BJ (cell line): ENCODE measurements around the gene BRD7. TPM values are rescaled to one million over a fixed set of nuclear protein-coding genes. Genes with fewer than 3 reads are reported as not detected.

ENCODE experiments used
- CTCF ChIA-PET: fragments of 350-600 bp; formaldehyde crosslinking; extraction: SDS; loops from one replicate; lab custom pipeline; 2021; ENCODE audit warnings: antibody characterized with exemption, inconsistent platforms; lab: Yijun Ruan, JAX
- POLR2A ChIA-PET: fragments of 300-600 bp; sonication (Branson Sonifier 250); formaldehyde crosslinking; extraction: SDS; loops from one replicate; lab custom pipeline; 2021; ENCODE audit warnings: antibody characterized with exemption; lab: Charles Lee
- DNase-seq: peaks from one replicate; pipeline ENCODE4 v3.0.0-alpha.2; 2011; ENCODE audit warnings: low read depth
- H3K27me3 ChIP-seq: 2 replicates; pipeline ENCODE4 v1.6.0; 2011; ENCODE audit warnings: low read length; ENCODE audit not compliant: control insufficient read depth, insufficient read depth
- H3K36me3 ChIP-seq: 2 replicates; pipeline ENCODE4 v1.5.1; 2011; ENCODE audit warnings: low read length; ENCODE audit not compliant: control insufficient read depth, insufficient read depth
- H3K4me3 ChIP-seq: 2 replicates; pipeline ENCODE4 v1.5.1; 2011; ENCODE audit warnings: low read depth, mild to moderate bottlenecking, control low read depth, low read length
- polyA plus RNA-seq: library from polyadenylated mRNA; depleted of rRNA; stranded (reverse); fragments of >200 nt; gene quantifications from 2 replicates; pipeline ENCODE4 v1.2.3, GENCODE V29; 2011
- TF ChIP-seq, protein P1 (sequence below): IDR thresholded peaks from 2 replicates; pipeline ENCODE4 v1.5.1; 2011; ENCODE audit warnings: low read depth, mild to moderate bottlenecking, control low read depth, inconsistent platforms, low read length, moderate library complexity; ENCODE audit not compliant: insufficient read depth

Gene BRD7
- polyA plus RNA-seq, 1 experiment, result 30.3 TPM

DNA sequence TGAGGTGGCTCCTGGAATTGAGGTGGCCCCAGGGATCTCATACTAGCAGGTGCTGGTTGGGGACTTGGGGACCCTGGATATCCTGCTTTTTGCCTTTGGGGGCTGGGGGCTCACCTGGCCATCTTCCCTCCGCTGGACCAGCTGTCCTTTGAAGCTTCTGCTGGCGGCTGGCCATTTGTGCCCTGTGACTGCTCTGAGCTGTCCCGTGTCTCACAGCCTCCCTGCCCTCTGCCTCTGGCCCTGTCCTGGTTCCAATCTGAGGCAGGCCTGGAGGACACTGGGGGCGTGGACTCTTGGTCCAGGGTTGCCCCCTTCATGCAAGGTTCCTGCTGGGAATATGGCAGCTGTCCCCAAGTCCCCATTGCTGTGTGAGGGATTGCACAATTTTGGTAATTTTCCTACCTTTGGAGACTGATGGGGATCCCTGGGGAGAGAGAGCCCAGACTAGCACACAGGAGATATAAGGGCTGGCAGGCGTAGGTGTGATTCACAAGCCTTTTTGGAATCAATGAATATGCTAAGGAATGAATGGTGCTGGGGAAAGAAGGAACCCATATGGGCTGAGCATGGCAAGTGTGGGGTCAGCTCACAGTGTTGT lies 83.3 kb downstream of the BRD7 start:
- TF ChIP-seq, protein P1, sequence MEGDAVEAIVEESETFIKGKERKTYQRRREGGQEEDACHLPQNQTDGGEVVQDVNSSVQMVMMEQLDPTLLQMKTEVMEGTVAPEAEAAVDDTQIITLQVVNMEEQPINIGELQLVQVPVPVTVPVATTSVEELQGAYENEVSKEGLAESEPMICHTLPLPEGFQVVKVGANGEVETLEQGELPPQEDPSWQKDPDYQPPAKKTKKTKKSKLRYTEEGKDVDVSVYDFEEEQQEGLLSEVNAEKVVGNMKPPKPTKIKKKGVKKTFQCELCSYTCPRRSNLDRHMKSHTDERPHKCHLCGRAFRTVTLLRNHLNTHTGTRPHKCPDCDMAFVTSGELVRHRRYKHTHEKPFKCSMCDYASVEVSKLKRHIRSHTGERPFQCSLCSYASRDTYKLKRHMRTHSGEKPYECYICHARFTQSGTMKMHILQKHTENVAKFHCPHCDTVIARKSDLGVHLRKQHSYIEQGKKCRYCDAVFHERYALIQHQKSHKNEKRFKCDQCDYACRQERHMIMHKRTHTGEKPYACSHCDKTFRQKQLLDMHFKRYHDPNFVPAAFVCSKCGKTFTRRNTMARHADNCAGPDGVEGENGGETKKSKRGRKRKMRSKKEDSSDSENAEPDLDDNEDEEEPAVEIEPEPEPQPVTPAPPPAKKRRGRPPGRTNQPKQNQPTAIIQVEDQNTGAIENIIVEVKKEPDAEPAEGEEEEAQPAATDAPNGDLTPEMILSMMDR, result no peak
- ChIA-PET POLR2A (no interaction called here), CTCF (interaction anchor here (1.4 kb wide), 1 partner anchor 13 kb away, joined by 3 read pairs; no protein-coding TSS in a partner anchor)
- no peaks in the 10 kb centered on the region; the same call in 1 of the 2 replicates for H3K36me3 ChIP-seq
- no peak overlapping the region for H3K4me3 ChIP-seq
- no peaks in the 10 kb centered on the region for H3K27me3 ChIP-seq
- DNase-seq, result no peak

GRCh38 chr16:50284131-50284911 lies 84.5 kb downstream of the BRD7 start:
- TF ChIP-seq, protein P1, result no peak
- no peaks in the 10 kb centered on the region for H3K36me3 ChIP-seq
- ChIA-PET CTCF (interaction anchor here (0.8 to 0.9 kb wide), 2 partner anchors 31 to 43 kb away, joined by 3 to 4 read pairs; no protein-coding TSS in a partner anchor), POLR2A (no interaction called here)
- no peak for DNase-seq
- no peaks in the 10 kb centered on the region for H3K27me3 ChIP-seq
- no peak overlapping the region for H3K4me3 ChIP-seq

DNA sequence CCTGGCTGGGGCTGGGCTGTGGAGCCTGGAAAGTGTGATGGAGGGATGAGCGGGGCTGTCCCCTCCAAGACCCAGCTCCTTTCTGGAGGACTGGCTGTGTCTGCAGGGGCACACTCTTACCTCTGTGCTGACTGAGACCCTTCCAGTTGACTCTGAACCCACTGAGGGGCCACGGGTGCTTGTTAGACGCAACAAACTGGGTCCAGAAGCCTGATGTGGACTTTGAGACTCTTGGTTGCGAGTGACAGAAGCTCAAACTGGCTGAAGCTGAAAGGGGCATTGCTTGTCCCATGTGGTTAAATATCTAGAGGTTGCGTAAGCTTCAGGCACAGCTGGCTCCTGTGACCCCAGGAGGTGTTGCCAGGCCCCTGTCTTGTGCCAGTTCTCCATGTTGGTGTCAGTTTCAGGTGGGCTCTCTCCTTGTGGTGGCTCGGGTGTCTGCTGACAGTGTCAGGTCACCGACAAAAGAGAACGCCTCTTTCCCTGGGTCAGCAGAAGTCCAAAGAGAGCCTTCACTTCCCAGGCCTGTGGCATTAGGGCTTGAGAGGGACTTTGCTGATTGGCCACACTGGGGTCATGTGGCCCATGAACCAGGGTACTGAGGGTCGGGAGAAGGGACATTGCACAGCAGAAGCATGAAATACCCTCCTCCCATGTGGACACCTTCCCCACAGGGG lies 85.7 kb downstream of the BRD7 start:
- H3K36me3 ChIP-seq, result no peaks in the 10 kb centered on the region
- no peak overlapping the region for H3K4me3 ChIP-seq
- POLR2A ChIA-PET, result no interaction called here
- H3K27me3 ChIP-seq, result no peaks in the 10 kb centered on the region
- no peak for DNase-seq
- CTCF ChIA-PET, result interaction anchor here (0.7 kb wide), 1 partner anchor 33 kb away, joined by 5 read pairs; no protein-coding TSS in a partner anchor
- TF ChIP-seq, protein P1, result no peak

DNA sequence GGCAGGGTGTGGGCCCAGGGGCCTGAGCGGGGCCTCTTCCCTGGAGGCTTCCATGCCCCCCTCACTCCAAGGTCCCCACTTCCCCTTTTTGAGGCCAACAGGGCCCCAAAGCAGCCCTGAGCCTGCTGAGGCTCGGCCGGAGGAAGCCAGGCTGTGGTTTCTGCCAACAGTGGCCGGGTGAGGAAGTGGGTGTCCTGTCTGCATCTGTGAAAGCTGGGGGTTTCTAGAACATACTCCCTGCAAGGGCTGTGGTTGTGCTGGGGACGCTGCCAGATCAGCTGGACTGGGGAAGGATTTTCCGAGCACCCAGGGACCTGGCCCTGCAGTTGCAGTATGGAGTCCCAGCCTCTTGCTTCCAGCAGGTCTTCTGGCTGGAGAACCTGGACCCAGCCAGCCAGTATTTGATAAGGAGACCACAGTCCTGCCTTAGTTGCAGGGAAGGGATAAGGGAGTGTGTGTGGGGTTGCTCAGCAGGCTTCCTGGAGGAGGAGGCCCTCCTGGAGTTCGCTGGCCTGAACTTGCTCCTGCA lies 86.7 kb downstream of the BRD7 start:
- CTCF ChIA-PET, result no interaction called here

More for the DNA sequence above, 86.7 kb downstream of the BRD7 start:
- TF ChIP-seq, protein P1, result no peak
- DNase-seq, result no peak
- POLR2A ChIA-PET, result no interaction called here
- no peak overlapping the region for H3K4me3 ChIP-seq
- no peaks in the 10 kb centered on the region for H3K36me3 ChIP-seq
- no peaks in the 10 kb centered on the region for H3K27me3 ChIP-seq
